Measurements from ENCODE around the gene GATA1.

The GATA1 gene

DNA sequence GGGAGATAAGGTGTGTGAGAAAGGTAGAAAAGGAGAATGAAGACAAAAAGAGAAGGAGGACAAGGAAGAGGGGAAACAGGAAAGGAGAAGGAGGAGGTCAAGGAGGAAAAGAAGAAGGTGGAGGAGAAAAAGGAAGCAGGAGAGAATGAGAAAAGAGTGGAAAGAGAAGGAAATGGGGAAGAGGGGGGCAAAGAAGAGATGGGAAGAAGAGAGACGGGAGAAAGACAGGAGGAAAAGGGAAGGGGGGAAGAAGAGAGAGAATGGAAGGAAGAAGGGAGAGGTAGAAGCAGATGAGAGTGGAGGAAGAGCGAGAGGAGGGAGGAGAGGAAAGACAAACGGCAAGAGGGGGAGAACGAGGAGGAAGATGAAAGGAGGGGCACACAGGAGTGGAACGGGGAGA is 4.1 kb downstream of the GATA1 start:
- no peak overlapping the region for H3K27ac ChIP-seq
- no peak for DNase-seq
- H3K4me3 ChIP-seq (ENCODE audit: low read depth, low read length) = no peak overlapping the region
- TF ChIP-seq, protein P1, sequence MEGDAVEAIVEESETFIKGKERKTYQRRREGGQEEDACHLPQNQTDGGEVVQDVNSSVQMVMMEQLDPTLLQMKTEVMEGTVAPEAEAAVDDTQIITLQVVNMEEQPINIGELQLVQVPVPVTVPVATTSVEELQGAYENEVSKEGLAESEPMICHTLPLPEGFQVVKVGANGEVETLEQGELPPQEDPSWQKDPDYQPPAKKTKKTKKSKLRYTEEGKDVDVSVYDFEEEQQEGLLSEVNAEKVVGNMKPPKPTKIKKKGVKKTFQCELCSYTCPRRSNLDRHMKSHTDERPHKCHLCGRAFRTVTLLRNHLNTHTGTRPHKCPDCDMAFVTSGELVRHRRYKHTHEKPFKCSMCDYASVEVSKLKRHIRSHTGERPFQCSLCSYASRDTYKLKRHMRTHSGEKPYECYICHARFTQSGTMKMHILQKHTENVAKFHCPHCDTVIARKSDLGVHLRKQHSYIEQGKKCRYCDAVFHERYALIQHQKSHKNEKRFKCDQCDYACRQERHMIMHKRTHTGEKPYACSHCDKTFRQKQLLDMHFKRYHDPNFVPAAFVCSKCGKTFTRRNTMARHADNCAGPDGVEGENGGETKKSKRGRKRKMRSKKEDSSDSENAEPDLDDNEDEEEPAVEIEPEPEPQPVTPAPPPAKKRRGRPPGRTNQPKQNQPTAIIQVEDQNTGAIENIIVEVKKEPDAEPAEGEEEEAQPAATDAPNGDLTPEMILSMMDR (IDR thresholded peaks at IDR 0.05; ENCODE audit: low read depth, low read length, missing control alignments) = no peak
- no peaks in the 10 kb centered on the region for H3K36me3 ChIP-seq (replicated peaks)
- in situ Hi-C loops (cut with HindIII; ENCODE audit: low pct_ligation_motif_present, low sequenced_read_pairs) = no loop called here
- H3K27me3 ChIP-seq (replicated peaks) = no peaks in the 10 kb centered on the region

DNA sequence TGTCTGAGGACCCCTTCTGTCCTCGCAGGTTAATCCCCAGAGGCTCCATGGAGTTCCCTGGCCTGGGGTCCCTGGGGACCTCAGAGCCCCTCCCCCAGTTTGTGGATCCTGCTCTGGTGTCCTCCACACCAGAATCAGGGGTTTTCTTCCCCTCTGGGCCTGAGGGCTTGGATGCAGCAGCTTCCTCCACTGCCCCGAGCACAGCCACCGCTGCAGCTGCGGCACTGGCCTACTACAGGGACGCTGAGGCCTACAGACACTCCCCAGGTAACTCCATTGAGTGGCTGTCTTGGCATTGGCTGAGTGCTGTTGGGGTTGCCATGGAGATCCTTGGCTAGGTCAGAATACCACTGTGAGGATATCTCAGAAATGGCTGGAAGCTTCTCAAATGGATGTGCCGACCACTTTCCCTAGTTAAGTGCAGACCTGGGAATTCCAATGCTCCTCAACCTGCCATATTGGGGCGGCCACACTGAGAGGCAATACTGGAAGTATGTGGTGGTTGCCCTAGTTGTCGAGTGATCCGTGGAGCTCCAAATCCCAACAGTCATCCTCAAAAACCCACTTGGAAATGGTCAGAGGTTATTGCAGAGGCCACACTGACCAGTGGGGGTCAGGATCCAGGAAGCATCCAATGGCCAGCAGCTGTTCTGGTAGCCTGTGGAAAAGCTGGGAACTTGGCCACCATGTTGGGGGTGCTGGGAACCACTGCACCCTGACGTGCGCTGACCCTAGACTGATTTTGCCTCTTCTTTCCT is 4.9 kb downstream of the GATA1 start:
- TF ChIP-seq, protein P1 (IDR thresholded peaks at IDR 0.05; ENCODE audit: low read depth, low read length, missing control alignments) = no peak
- no peak for DNase-seq
- in situ Hi-C loops (cut with HindIII; ENCODE audit: low pct_ligation_motif_present, low sequenced_read_pairs) = no loop called here

GRCh38 chrX:48792219-48792618 is 5.8 kb downstream of the GATA1 start:
- no peak overlapping the region for H3K4me3 ChIP-seq (ENCODE audit: low read depth, low read length)
- no peak overlapping the region for H3K27ac ChIP-seq
- no peaks in the 10 kb centered on the region for H3K36me3 ChIP-seq (replicated peaks)
- no peaks in the 10 kb centered on the region for H3K27me3 ChIP-seq (replicated peaks)
- TF ChIP-seq, protein P1 (IDR thresholded peaks at IDR 0.05; ENCODE audit: low read depth, low read length, missing control alignments) = no peak
- no peak for DNase-seq
- in situ Hi-C loops (cut with HindIII; ENCODE audit: low pct_ligation_motif_present, low sequenced_read_pairs) = no loop called here

More for the DNA sequence above, 4.9 kb downstream of the GATA1 start:
- Histone ChIP-seq H3K4me3 (ENCODE audit: low read depth, low read length) (no peak overlapping the region), H3K27me3 (replicated peaks) (no peaks in the 10 kb centered on the region), H3K36me3 (replicated peaks) (no peaks in the 10 kb centered on the region), H3K27ac (no peak overlapping the region)

DNA sequence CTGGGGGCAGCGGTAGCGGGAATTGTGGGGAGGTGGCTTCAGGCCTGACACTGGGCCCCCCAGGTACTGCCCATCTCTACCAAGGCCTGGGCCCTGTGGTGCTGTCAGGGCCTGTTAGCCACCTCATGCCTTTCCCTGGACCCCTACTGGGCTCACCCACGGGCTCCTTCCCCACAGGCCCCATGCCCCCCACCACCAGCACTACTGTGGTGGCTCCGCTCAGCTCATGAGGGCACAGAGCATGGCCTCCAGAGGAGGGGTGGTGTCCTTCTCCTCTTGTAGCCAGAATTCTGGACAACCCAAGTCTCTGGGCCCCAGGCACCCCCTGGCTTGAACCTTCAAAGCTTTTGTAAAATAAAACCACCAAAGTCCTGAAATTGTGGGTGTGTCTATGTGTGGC is 7.5 kb downstream of the GATA1 start:
- no peak for DNase-seq
- no peaks in the 10 kb centered on the region for H3K27me3 ChIP-seq (replicated peaks)
- no peak overlapping the region for H3K27ac ChIP-seq
- in situ Hi-C loops (cut with HindIII; ENCODE audit: low pct_ligation_motif_present, low sequenced_read_pairs) = no loop called here
- H3K4me3 ChIP-seq (ENCODE audit: low read depth, low read length) = no peak overlapping the region
- H3K36me3 ChIP-seq (replicated peaks) = no peaks in the 10 kb centered on the region
- TF ChIP-seq, protein P1 (IDR thresholded peaks at IDR 0.05; ENCODE audit: low read depth, low read length, missing control alignments) = no peak

DNA sequence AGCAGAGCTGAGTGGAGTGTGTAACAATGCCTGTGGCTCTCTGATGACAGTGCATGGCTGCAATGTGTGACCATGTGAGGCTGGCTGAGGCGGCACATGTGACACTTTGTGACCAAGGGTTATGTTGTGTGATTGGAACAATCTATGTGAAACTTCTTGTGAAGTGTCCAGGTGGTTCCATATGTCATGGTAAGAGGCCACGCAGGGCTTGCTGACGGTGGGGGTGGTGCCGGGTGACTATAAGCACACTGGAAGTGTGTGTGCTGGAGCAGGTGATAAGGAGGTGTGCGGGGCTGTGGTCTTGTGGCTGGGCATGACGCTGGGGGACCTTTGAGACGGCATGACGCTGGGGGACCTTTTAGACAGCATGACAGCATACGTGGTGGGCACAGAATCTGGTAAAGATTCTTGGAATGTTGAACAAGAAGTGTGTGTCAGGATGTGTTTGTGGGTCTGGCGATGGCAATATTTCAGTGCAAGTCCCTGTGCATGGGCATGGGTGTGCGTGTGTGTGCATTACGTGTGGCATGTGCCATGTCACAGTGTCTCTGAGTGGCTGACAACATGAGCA is 8.0 kb downstream of the GATA1 start:
- in situ Hi-C loops (cut with HindIII; ENCODE audit: low pct_ligation_motif_present, low sequenced_read_pairs) = no loop called here
- H3K36me3 ChIP-seq (replicated peaks) = no peaks in the 10 kb centered on the region

More for the DNA sequence above, 8.0 kb downstream of the GATA1 start:
- Histone ChIP-seq H3K27ac (no peak overlapping the region), H3K4me3 (ENCODE audit: low read depth, low read length) (no peak overlapping the region), H3K27me3 (replicated peaks) (no peaks in the 10 kb centered on the region)
- DNase-seq = no peak
- TF ChIP-seq, protein P1 (IDR thresholded peaks at IDR 0.05; ENCODE audit: low read depth, low read length, missing control alignments) = no peak
